ENCODE data around the gene SLC35E2B. TPM values are rescaled to one million over a fixed set of nuclear protein-coding genes. Genes with fewer than 3 reads are reported as not detected.
"Not testable (repeated sequence)": the region's sequence is repeated elsewhere in the genome, so short reads cannot be mapped to it uniquely, and the experiment has no call there.

SLC35E2B gene
- total RNA-seq, 5 donors from 2014 or later (not counting 1 experiment from before 2014, with no cell fraction given), result 77.7 to 202 (median 128) TPM

DNA sequence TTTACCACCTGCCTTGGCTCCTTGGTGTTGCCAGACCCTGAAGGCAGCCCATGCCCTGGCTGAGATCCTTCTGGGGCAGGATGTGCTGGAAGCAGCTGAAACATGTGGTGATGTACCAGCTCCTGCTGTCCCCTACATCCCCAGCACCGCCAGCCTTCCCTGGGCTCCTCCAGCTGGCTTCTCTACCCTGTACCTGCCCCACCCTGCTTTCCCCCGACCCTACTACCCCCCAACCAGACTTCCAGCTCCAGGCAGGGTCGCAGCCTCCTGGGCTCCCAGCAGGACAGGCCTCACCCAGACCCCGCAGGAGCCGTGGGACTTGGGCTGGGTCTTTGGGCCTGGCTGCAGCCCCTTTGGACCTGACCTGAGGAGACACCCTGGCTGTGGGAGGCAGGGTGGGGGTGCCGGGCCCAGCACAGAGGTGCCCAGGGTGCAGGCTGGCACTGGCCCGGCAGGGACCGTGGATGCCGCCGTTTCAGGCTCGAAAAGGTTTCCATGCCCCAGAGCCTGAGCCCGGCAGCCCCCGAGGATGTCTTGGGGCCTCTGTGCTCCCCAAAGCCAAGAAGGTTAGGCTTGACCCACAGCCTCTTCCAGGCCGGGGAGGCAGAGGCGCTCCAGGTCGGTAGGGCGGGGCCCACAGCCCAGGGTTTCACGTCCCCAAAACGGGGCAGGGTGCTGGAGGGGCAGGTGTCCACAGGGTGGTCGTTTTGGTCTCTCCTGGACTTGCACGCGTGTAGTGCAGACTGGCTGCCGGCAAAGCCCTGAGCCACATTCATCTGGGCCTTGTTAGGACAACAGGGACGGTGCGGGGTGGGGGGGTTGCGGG is 5.0 kb upstream of the SLC35E2B start:
- H3K4me3 ChIP-seq (ENCODE audit: control insufficient read depth in 1 of 2, extremely low read depth in 1 of 2, low read length in 1 of 2); H3K27ac Mint-ChIP-seq; H3K4me1 ChIP-seq (ENCODE audit: control insufficient read depth in 1 of 2, extremely low read depth in 1 of 2, insufficient read depth in 2 of 2, low read length in 2 of 2); H3K4me3 Mint-ChIP-seq; H3K36me3 ChIP-seq (ENCODE audit: control insufficient read depth in 2 of 2, extremely low read depth in 1 of 2, insufficient read depth in 1 of 2, low read length in 1 of 2); ATAC-seq (replicated peaks in 1 of 4); CTCF ChIA-PET; H3K9me3 ChIP-seq; H3K27ac ChIP-seq (ENCODE audit: low read length); H3K4me1 Mint-ChIP-seq; H3K9me3 Mint-ChIP-seq; H3K27me3 ChIP-seq (replicated peaks in 1 of 2; ENCODE audit: control insufficient read depth in 2 of 2, extremely low read depth in 1 of 2, insufficient read depth in 2 of 2, low read length in 1 of 2); POLR2A ChIA-PET; H3K36me3 Mint-ChIP-seq; H3K27me3 Mint-ChIP-seq: not testable (repeated sequence)
- peak in 1 of 35 experiments; percentile 13 for DNase-seq
- WGBS (ENCODE audit: insufficient coverage), result 85% methylated on average over 4 of the region's 26 CpGs

DNA sequence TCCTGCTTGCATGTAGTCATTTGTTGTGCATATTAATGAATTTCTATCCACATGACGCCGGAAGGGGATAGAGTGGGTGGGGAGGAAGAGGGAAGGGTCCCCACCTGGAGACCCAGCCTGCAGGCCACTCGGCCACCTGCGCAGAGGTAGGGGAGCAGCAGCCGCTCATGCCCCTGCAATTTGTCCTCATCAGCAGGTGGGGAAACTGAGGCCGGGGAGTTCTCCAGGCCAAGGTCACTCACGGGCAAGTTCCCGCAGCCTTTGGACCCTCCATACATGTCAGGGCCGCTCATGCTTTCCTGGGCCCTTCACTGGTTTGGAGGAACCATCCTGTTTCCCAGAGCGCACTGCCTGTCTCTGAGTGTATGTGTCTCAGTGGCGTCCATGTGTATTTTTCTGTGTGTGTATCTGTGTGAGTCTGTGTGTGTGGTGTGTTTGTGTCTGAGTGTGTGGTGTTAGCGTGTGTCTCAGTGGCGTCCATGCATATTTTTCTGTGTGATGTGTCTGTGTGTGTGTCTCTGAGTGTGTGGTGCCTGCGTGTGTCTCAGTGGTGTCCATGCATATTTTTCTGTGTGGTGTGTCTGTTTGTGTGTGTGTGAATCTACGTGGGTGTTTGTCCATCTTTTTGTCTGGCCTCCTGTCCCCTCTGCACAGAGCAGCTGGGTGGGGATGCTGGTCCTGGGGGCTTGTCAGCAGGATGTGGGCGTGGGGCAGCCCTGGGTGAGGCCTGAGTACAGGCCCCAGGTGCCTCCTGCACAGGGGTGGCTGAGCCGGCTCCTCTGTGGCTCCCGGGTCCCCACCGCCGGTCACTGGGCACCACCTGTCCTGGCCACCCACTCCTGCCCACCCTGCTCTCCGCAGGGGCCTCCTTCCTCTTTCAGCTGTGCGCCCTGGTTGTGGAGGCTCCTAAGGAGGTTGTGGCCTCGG is 4.1 kb upstream of the SLC35E2B start:
- POLR2A ChIA-PET; H3K4me3 ChIP-seq (ENCODE audit: control insufficient read depth in 1 of 2, extremely low read depth in 1 of 2, low read length in 1 of 2); H3K36me3 ChIP-seq (ENCODE audit: control insufficient read depth in 2 of 2, extremely low read depth in 1 of 2, insufficient read depth in 1 of 2, low read length in 1 of 2); H3K4me3 Mint-ChIP-seq; H3K9me3 Mint-ChIP-seq; H3K27ac Mint-ChIP-seq; H3K4me1 ChIP-seq (ENCODE audit: control insufficient read depth in 1 of 2, extremely low read depth in 1 of 2, insufficient read depth in 2 of 2, low read length in 2 of 2); H3K9me3 ChIP-seq; H3K27me3 Mint-ChIP-seq; H3K27ac ChIP-seq (ENCODE audit: low read length); H3K27me3 ChIP-seq (replicated peaks in 1 of 2; ENCODE audit: control insufficient read depth in 2 of 2, extremely low read depth in 1 of 2, insufficient read depth in 2 of 2, low read length in 1 of 2); ATAC-seq (replicated peaks in 1 of 4); CTCF ChIA-PET; H3K4me1 Mint-ChIP-seq; H3K36me3 Mint-ChIP-seq: not testable (repeated sequence)
- 85% methylated on average over 9 of the region's 23 CpGs for WGBS (ENCODE audit: insufficient coverage)
- DNase-seq, result peak in 1 of 35 experiments; percentile 12

DNA sequence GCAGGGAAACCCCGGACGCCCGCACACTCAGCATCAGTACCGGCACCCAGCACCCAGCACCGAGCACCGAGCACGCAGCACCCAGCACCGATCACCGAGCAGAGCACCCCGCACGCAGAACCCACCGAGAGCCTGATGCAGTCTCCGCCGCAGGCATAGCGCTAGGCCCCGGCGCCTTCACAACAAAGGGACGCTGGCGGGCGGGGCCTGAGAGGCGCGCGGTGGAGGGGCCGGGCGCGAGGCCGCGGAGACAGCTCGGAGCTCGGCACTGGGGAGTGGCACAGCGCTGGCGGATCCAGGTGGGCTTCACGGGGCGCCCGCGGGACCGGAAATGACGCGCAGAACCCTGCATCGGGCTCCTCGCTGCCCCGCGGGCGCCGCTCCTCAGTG is 276 bp downstream of the SLC35E2B start:
- 1% methylated on average over 9 of the region's 45 CpGs for WGBS (ENCODE audit: insufficient coverage)
- CTCF ChIA-PET; H3K27me3 ChIP-seq (replicated peaks in 1 of 2; ENCODE audit: control insufficient read depth in 2 of 2, extremely low read depth in 1 of 2, insufficient read depth in 2 of 2, low read length in 1 of 2); H3K9me3 Mint-ChIP-seq; H3K27me3 Mint-ChIP-seq; H3K36me3 ChIP-seq (ENCODE audit: control insufficient read depth in 2 of 2, extremely low read depth in 1 of 2, insufficient read depth in 1 of 2, low read length in 1 of 2); H3K9me3 ChIP-seq; POLR2A ChIA-PET: not testable (repeated sequence)
- H3K4me1 ChIP-seq (ENCODE audit: control insufficient read depth in 1 of 2, extremely low read depth in 1 of 2, insufficient read depth in 2 of 2, low read length in 2 of 2), result peaks cover 0 to 18% of the 10 kb centered on the region in 2 experiments
- peak overlapping the region in 1 of 2 donors; percentile 52 for H3K4me3 ChIP-seq (ENCODE audit: control insufficient read depth in 1 of 2, extremely low read depth in 1 of 2, low read length in 1 of 2)
- DNase-seq (peak in 29 of 35 experiments; percentile 55 to 87 (median 77)), ATAC-seq (replicated peaks in 1 of 4) (peak; percentile 62 to 74 (median 71))
- Mint-ChIP-seq H3K4me3 (peak overlapping the region; percentile 17 to 73 (median 60)), H3K27ac (peak overlapping the region in 1 of 2 donors; percentile 93), H3K36me3 (peaks cover 16% of the 10 kb centered on the region), H3K4me1 (peaks cover 8 to 28% (median 16%) of the 10 kb centered on the region in 3 donors)
- peak overlapping the region; percentile 55 for H3K27ac ChIP-seq (ENCODE audit: low read length)

DNA sequence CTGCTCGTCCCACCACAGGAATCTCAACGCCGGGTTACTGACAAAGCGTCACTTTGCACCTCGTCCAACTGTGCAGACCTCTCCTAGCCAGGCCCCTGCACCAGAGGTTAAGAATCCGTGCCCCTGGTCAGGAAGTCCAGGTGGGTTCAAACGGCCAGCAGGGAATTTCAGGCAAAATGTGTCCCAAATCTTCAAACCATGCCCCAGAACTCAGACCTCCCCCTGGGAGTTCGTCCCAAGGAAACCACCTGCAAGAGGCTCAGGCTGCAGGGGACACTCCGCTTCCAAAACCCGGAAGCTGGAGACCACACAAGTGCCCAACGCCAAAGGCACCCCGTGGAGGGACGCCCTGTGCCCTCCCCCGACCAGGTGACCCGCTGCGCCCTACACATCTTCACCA is 1.2 kb downstream of the SLC35E2B start:
- ATAC-seq (replicated peaks in 1 of 4); H3K9me3 Mint-ChIP-seq; H3K9me3 ChIP-seq; CTCF ChIA-PET; DNase-seq; POLR2A ChIA-PET; H3K27ac ChIP-seq (ENCODE audit: low read length); H3K4me3 Mint-ChIP-seq; H3K36me3 ChIP-seq (ENCODE audit: control insufficient read depth in 2 of 2, extremely low read depth in 1 of 2, insufficient read depth in 1 of 2, low read length in 1 of 2); H3K27ac Mint-ChIP-seq; H3K27me3 Mint-ChIP-seq; H3K27me3 ChIP-seq (replicated peaks in 1 of 2; ENCODE audit: control insufficient read depth in 2 of 2, extremely low read depth in 1 of 2, insufficient read depth in 2 of 2, low read length in 1 of 2): not testable (repeated sequence)
- Histone ChIP-seq H3K4me3 (ENCODE audit: control insufficient read depth in 1 of 2, extremely low read depth in 1 of 2, low read length in 1 of 2) (peak overlapping the region in 1 of 2 donors; percentile 21), H3K4me1 (ENCODE audit: control insufficient read depth in 1 of 2, extremely low read depth in 1 of 2, insufficient read depth in 2 of 2, low read length in 2 of 2) (peaks cover 0 to 23% of the 10 kb centered on the region in 2 experiments)
- no CpG with 5 or more reads among the region's 16 CpGs for WGBS (ENCODE audit: insufficient coverage)
- Mint-ChIP-seq H3K4me1 (peaks cover 11 to 32% (median 23%) of the 10 kb centered on the region in 3 donors), H3K36me3 (peaks cover 16% of the 10 kb centered on the region)

DNA sequence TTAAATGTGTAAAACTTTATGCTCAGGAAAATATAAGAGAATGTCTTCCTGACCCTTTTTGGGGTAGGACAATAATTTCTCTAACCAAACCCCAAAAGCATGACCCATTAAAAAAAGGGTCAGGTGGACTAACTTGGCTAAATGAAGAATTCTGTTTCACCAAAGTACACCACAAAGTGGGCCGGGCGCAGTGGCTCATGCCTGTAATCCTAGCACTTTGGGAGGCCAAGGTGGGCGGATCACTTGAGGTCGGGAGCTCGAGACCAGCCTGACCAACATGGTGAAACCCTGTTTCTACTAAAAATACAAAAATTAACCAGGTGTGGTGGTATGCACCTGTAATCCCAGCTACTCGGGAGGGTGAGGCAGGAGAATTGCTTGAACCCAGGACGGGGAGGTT is 3.1 kb downstream of the SLC35E2B start:
- H3K4me1 Mint-ChIP-seq, result peaks cover 19 to 44% (median 30%) of the 10 kb centered on the region in 3 donors
- 100% methylated on average over 2 of the region's 7 CpGs for WGBS (ENCODE audit: insufficient coverage)
- H3K36me3 ChIP-seq (ENCODE audit: control insufficient read depth in 2 of 2, extremely low read depth in 1 of 2, insufficient read depth in 1 of 2, low read length in 1 of 2); H3K27me3 ChIP-seq (replicated peaks in 1 of 2; ENCODE audit: control insufficient read depth in 2 of 2, extremely low read depth in 1 of 2, insufficient read depth in 2 of 2, low read length in 1 of 2); DNase-seq; H3K9me3 Mint-ChIP-seq; H3K27ac ChIP-seq (ENCODE audit: low read length); CTCF ChIA-PET; H3K27me3 Mint-ChIP-seq; ATAC-seq (replicated peaks in 1 of 4); POLR2A ChIA-PET; H3K4me3 ChIP-seq (ENCODE audit: control insufficient read depth in 1 of 2, extremely low read depth in 1 of 2, low read length in 1 of 2); H3K9me3 ChIP-seq: not testable (repeated sequence)
- H3K27ac Mint-ChIP-seq, result peak overlapping the region in 1 of 2 donors; percentile 27
- H3K4me1 ChIP-seq (ENCODE audit: control insufficient read depth in 1 of 2, extremely low read depth in 1 of 2, insufficient read depth in 2 of 2, low read length in 2 of 2), result peaks cover 0 to 30% of the 10 kb centered on the region in 2 experiments
- H3K4me3 Mint-ChIP-seq, result peak overlapping the region in 2 of 3 donors; percentile 30 to 31
- H3K36me3 Mint-ChIP-seq, result peaks cover 20% of the 10 kb centered on the region

DNA sequence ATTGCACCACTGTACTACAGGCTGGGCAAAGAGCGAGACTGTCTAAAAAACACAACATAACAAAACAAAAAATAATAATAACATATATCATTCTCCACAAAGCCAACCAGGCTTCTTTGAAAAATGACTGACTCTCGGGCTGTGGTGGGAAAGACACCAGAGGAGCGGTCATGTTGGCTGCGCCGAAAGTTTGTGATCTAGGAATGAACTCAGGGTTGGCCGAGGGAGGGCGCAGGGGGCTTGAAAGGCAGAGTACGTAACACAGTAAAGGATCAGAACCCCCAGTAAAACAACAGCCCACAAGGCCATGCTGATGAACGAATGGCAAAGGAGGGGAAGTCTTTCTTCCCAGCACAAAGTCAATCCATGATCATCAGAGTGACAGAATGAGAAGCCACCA is 4.7 kb downstream of the SLC35E2B start:
- DNase-seq (no peak), ATAC-seq (replicated peaks in 1 of 4) (no peak)
- Histone ChIP-seq H3K36me3 (ENCODE audit: control insufficient read depth in 2 of 2, extremely low read depth in 1 of 2, insufficient read depth in 1 of 2, low read length in 1 of 2) (peaks cover 4 to 11% of the 10 kb centered on the region in 2 donors), H3K27ac (ENCODE audit: low read length) (no peak overlapping the region), H3K4me1 (ENCODE audit: control insufficient read depth in 1 of 2, extremely low read depth in 1 of 2, insufficient read depth in 2 of 2, low read length in 2 of 2) (peaks cover 0 to 34% of the 10 kb centered on the region in 2 experiments), H3K27me3 (replicated peaks in 1 of 2; ENCODE audit: control insufficient read depth in 2 of 2, extremely low read depth in 1 of 2, insufficient read depth in 2 of 2, low read length in 1 of 2) (no peaks in the 10 kb centered on the region), H3K4me3 (ENCODE audit: control insufficient read depth in 1 of 2, extremely low read depth in 1 of 2, low read length in 1 of 2) (no peak overlapping the region), H3K9me3 (no peaks in the 10 kb centered on the region)
- peaks cover 25 to 58% (median 38%) of the 10 kb centered on the region in 3 donors for H3K4me1 Mint-ChIP-seq
- peaks cover 29% of the 10 kb centered on the region for H3K36me3 Mint-ChIP-seq
- no peaks in the 10 kb centered on the region for H3K9me3 Mint-ChIP-seq
- ChIA-PET POLR2A (no interaction called here), CTCF (no interaction called here)
- H3K27ac Mint-ChIP-seq, result peak overlapping the region in 1 of 2 donors; percentile 61
- H3K27me3 Mint-ChIP-seq, result no peaks in the 10 kb centered on the region
- no peak overlapping the region for H3K4me3 Mint-ChIP-seq
- WGBS (ENCODE audit: insufficient coverage), result no CpG with 5 or more reads among the region's 9 CpGs

Data from T-cell (primary cell).